AG04450 (cell line): ENCODE data around the gene CTDSP1. TPM values are rescaled to one million over a fixed set of nuclear protein-coding genes. Genes with fewer than 3 reads are reported as not detected.

ENCODE experiments used
- CTCF ChIA-PET: fragments of 300-600, 350-600 bp; formaldehyde crosslinking; extraction: SDS; loops from one replicate; lab custom pipeline; 2022; ENCODE audit warnings: antibody characterized with exemption, inconsistent platforms; lab: Charles Lee
- POLR2A ChIA-PET: fragments of 350-600 bp; formaldehyde crosslinking; extraction: SDS; loops from one replicate; lab custom pipeline; 2021; ENCODE audit warnings: antibody characterized with exemption, inconsistent platforms; lab: Yijun Ruan, JAX
- DNase-seq: peaks from one replicate; pipeline ENCODE4 v3.0.0-alpha.2; 2011; ENCODE audit warnings: low read depth, low spot score
- H3K27ac ChIP-seq: one replicate; pipeline ENCODE4 v1.5.1; 2012; ENCODE audit warnings: low read depth, low read length, control low read depth
- H3K27me3 ChIP-seq: one replicate; pipeline ENCODE4 v1.6.0; 2012; ENCODE audit warnings: low read length; ENCODE audit not compliant: control insufficient read depth, insufficient read depth
- H3K4me3 ChIP-seq: 2 replicates; pipeline ENCODE4 v1.5.1; 2011; ENCODE audit warnings: mild to moderate bottlenecking, low read depth, low read length, control low read depth
- H3K9me3 ChIP-seq: 2 replicates; pipeline ENCODE4 v1.5.1; 2012; ENCODE audit warnings: low read length; ENCODE audit not compliant: control insufficient read depth, insufficient read depth
- CTCF ChIP-seq: IDR thresholded peaks from 2 replicates; pipeline ENCODE4 v1.5.1; 2011; ENCODE audit warnings: low read depth, low read length, control low read depth, inconsistent platforms
- polyA plus RNA-seq: library from polyadenylated mRNA; depleted of rRNA; stranded (reverse); fragments of >200 nt; gene quantifications from 2 replicates; pipeline ENCODE4 v1.2.3, GENCODE V29; 2011

CTDSP1 gene
- polyA plus RNA-seq, 1 experiment: 51.3 TPM

GRCh38 chr2:218400930-218401881 is 1.5 kb downstream of the CTDSP1 start:
- Histone ChIP-seq H3K27me3 (no peaks in the 10 kb centered on the region), H3K4me3 (peak overlapping the region; percentile 79), H3K9me3 (no peaks in the 10 kb centered on the region; the same call in 1 of the 2 replicates), H3K27ac (no peak overlapping the region)
- ChIA-PET POLR2A (interaction anchor here (1.0 kb wide), 1 partner anchor 131 kb away, joined by 5 read pairs; the partner anchor contains the start of genes AAMP and PNKD), CTCF (interaction anchor here (1.0 to 1.7 kb wide), 3 partner anchors 65 to 128 kb away, joined by 4 to 6 read pairs (median 6); no protein-coding TSS in a partner anchor)
- TF ChIP-seq CTCF: no peak
- no peak for DNase-seq

GRCh38 chr2:218401890-218402289 is 2.2 kb downstream of the CTDSP1 start:
- Histone ChIP-seq H3K9me3 (no peaks in the 10 kb centered on the region; the same call in 1 of the 2 replicates), H3K27me3 (no peaks in the 10 kb centered on the region), H3K27ac (no peak overlapping the region), H3K4me3 (peak overlapping the region; percentile 79)
- DNase-seq: no peak
- ChIA-PET POLR2A (no interaction called here), CTCF (interaction anchor here (1.0 to 1.7 kb wide), 2 partner anchors 65 to 129 kb away, joined by 4 to 6 read pairs; no protein-coding TSS in a partner anchor)
- TF ChIP-seq CTCF: no peak

GRCh38 chr2:218402491-218402901 is 2.8 kb downstream of the CTDSP1 start:
- ChIA-PET POLR2A (no interaction called here), CTCF (interaction anchor here (1.7 kb wide), 1 partner anchor 129 kb away, joined by 6 read pairs; no protein-coding TSS in a partner anchor)
- no peak for DNase-seq
- H3K4me3 ChIP-seq: no peak overlapping the region
- H3K27ac ChIP-seq: no peak overlapping the region
- no peaks in the 10 kb centered on the region for H3K27me3 ChIP-seq
- no peaks in the 10 kb centered on the region; the same call in 1 of the 2 replicates for H3K9me3 ChIP-seq
- TF ChIP-seq CTCF: no peak

GRCh38 chr2:218402911-218403411 is 3.3 kb downstream of the CTDSP1 start:
- Histone ChIP-seq H3K27ac (no peak overlapping the region), H3K4me3 (no peak overlapping the region), H3K27me3 (no peaks in the 10 kb centered on the region), H3K9me3 (no peaks in the 10 kb centered on the region; the same call in 1 of the 2 replicates)
- no peak for TF ChIP-seq CTCF
- ChIA-PET POLR2A (no interaction called here), CTCF (interaction anchor here (1.7 kb wide), 1 partner anchor 130 kb away, joined by 6 read pairs; no protein-coding TSS in a partner anchor)
- DNase-seq: no peak
